ENCODE measurements around the gene PEG3.

PEG3 gene

GRCh38 chr19:56838909-56839651, 1.4 kb downstream of the PEG3 start:
- TF ChIP-seq, protein P1, sequence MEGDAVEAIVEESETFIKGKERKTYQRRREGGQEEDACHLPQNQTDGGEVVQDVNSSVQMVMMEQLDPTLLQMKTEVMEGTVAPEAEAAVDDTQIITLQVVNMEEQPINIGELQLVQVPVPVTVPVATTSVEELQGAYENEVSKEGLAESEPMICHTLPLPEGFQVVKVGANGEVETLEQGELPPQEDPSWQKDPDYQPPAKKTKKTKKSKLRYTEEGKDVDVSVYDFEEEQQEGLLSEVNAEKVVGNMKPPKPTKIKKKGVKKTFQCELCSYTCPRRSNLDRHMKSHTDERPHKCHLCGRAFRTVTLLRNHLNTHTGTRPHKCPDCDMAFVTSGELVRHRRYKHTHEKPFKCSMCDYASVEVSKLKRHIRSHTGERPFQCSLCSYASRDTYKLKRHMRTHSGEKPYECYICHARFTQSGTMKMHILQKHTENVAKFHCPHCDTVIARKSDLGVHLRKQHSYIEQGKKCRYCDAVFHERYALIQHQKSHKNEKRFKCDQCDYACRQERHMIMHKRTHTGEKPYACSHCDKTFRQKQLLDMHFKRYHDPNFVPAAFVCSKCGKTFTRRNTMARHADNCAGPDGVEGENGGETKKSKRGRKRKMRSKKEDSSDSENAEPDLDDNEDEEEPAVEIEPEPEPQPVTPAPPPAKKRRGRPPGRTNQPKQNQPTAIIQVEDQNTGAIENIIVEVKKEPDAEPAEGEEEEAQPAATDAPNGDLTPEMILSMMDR (IDR thresholded peaks at IDR 0.05; ENCODE audit: extremely low read depth, missing control alignments) = no peak
- no peak for DNase-seq (ENCODE audit: low spot score)

GRCh38 chr19:56838024-56838908, 2.3 kb downstream of the PEG3 start:
- TF ChIP-seq, protein P1 (IDR thresholded peaks at IDR 0.05; ENCODE audit: extremely low read depth, missing control alignments) = no peak
- no peak for DNase-seq (ENCODE audit: low spot score)

DNA sequence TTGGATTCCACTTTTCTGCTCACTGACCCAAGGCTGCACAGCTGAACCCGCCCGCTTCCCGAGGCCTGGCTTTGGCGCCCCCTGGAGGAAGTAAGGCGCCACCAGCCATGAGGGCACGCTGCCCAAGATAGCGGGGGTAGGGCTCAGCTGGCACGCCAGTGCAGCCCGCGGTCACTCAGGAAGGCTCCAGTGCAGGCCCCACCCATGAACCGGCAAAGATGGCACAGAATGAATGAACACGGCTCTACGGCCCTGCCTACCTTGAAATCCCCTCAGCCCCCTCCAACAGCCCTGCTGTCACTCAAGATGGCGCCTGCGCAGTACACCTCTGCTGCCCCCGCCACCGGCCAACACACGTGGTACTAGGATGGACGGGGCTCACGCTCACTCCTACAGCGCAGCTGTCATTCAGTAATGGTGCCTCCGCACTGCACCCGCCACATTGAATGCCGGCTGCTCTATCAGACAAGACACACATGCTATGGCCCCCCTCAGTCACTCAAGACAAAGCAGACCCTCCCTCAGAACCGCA, 3.0 kb downstream of the PEG3 start:
- no peak for DNase-seq (ENCODE audit: low spot score)
- TF ChIP-seq, protein P1 (IDR thresholded peaks at IDR 0.05; ENCODE audit: extremely low read depth, missing control alignments) = no peak

DNA sequence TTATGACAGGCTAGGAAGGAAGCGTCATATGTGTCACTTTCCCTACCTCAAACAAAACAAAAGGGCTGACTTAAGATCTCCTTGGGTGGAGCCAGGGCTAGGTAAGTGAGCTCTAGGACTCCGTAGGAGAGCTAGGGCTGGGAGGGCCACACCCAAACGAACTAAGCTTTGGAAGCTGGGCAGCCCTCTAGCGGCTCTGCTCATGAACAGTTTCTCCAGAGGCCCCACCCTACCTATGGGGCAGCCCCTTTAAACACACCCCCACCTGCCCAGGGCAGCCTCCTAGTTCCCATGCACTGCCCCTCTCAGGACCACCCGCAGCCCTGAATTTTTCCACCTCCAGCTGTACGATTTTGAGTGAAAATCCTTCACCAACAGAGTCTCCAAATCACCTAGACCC, 3.5 kb downstream of the PEG3 start:
- TF ChIP-seq, protein P1 (IDR thresholded peaks at IDR 0.05; ENCODE audit: extremely low read depth, missing control alignments) = no peak
- DNase-seq (ENCODE audit: low spot score) = no peak

GRCh38 chr19:56836059-56836458, 4.5 kb downstream of the PEG3 start:
- TF ChIP-seq, protein P1 (IDR thresholded peaks at IDR 0.05; ENCODE audit: extremely low read depth, missing control alignments) = no peak
- no peak for DNase-seq (ENCODE audit: low spot score)

DNA sequence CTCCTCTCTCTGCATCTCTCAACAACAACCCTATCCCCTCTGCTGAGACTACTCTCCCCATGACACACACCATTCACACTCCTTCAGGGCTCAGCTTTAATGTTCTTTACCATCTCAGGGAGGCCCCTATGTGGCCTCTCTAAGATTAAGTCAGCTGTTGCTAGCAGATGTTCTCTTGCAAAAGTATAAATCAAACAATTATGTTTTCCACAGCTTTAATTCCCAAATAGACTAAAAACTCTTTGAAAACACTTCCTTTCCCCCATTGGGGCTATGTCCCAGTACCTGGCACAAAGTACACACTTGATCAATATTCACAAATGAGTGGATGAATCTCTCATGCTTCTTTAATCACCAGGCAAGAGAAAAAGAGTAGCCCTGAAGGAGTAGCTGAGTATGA, 5.1 kb downstream of the PEG3 start:
- TF ChIP-seq, protein P1 (IDR thresholded peaks at IDR 0.05; ENCODE audit: extremely low read depth, missing control alignments) = no peak
- no peak for DNase-seq (ENCODE audit: low spot score)
